GM21367 (cell line): ENCODE data around the gene PLS3.
"Not testable (repeated sequence)": the region's sequence is repeated elsewhere in the genome, so short reads cannot be mapped to it uniquely, and the experiment has no call there.

ENCODE experiments used
- ATAC-seq: cut with Tn5 transposase; IDR thresholded peaks from one replicate; pipeline ENCODE4 v1.9.1; 2021; ENCODE audit not compliant: unreplicated experiment

The PLS3 gene

GRCh38 chrX:115602729-115603389 lies 41.9 kb downstream of the PLS3 start:
- no peak for ATAC-seq

- ATAC-seq, result no peak
Observed at GRCh38 chrX:115603534-115604074, 42.6 kb downstream of the PLS3 start.

GRCh38 chrX:115606861-115607260 lies 45.9 kb downstream of the PLS3 start:
- no peak for ATAC-seq

- no peak for ATAC-seq
Observed at GRCh38 chrX:115609621-115610020, 48.6 kb downstream of the PLS3 start.

- peak; percentile 99 for ATAC-seq
Observed at GRCh38 chrX:115616943-115617563, 56.1 kb downstream of the PLS3 start.

GRCh38 chrX:115622534-115622933 lies 61.6 kb downstream of the PLS3 start:
- ATAC-seq, result no peak

- ATAC-seq, result no peak
Observed at GRCh38 chrX:115624916-115625315, 63.9 kb downstream of the PLS3 start.

GRCh38 chrX:115625572-115626301 lies 64.8 kb downstream of the PLS3 start:
- no peak for ATAC-seq

- ATAC-seq, result no peak
Observed at GRCh38 chrX:115630204-115630603, 69.2 kb downstream of the PLS3 start.

- ATAC-seq, result no peak
Observed at GRCh38 chrX:115632455-115632854, 71.5 kb downstream of the PLS3 start.

GRCh38 chrX:115633397-115633796 lies 72.4 kb downstream of the PLS3 start:
- ATAC-seq, result not testable (repeated sequence)

- no peak for ATAC-seq
Observed at GRCh38 chrX:115639334-115639880, 78.4 kb downstream of the PLS3 start.

- ATAC-seq, result no peak
Observed at GRCh38 chrX:115642311-115642710, 81.3 kb downstream of the PLS3 start.

GRCh38 chrX:115642895-115643530 lies 82.0 kb downstream of the PLS3 start:
- no peak for ATAC-seq

- ATAC-seq, result not testable (repeated sequence)
Observed at GRCh38 chrX:115644397-115644796, 83.4 kb downstream of the PLS3 start.

GRCh38 chrX:115649461-115650063 lies 88.6 kb downstream of the PLS3 start:
- ATAC-seq, result no peak

- no peak for ATAC-seq
Observed at GRCh38 chrX:115650449-115650848, 89.5 kb downstream of the PLS3 start.

GRCh38 chrX:115650916-115651315 lies 89.9 kb downstream of the PLS3 start:
- no peak for ATAC-seq

- ATAC-seq, result no peak
Observed at GRCh38 chrX:115652221-115652620, 91.2 kb downstream of the PLS3 start.

GRCh38 chrX:115665122-115665521 lies 104.1 kb downstream of the PLS3 start:
- ATAC-seq, result no peak

GRCh38 chrX:115679460-115679859 lies 118.5 kb downstream of the PLS3 start:
- ATAC-seq, result no peak
